ENCODE results near the gene GTF3C2. TPM values are rescaled to one million over a fixed set of nuclear protein-coding genes. Genes with fewer than 3 reads are reported as not detected.

Gene GTF3C2
- total and polyA plus RNA-seq, 2 of the 13 experiments (the other 11 are each of a cell fraction or from before 2014, with no cell fraction given) = 77.5 to 130 TPM

GRCh38 chr2:27306136-27306535, 50.4 kb downstream of the GTF3C2 start (continued):
- TF ChIP-seq ZNF407 (CRISPR knock-in tag; IDR thresholded peaks at IDR 0.05; ENCODE audit: not compliant biosample characterization) = no peak
- no peak for TF ChIP-seq PAWR (CRISPR knock-in tag; IDR thresholded peaks at IDR 0.05; ENCODE audit: borderline replicate concordance)
- 0 out of 2 replicates have a peak, but pooled peaks have one; percentile 33 for TF ChIP-seq MXD1 (CRISPR knock-in tag; IDR thresholded peaks at IDR 0.05)
- no peak for TF ChIP-seq CEBPB (IDR thresholded peaks at IDR 0.05; ENCODE audit: borderline replicate concordance, low read depth, low read length)
- TF ChIP-seq PLSCR1 (CRISPR knock-in tag; IDR thresholded peaks at IDR 0.05; ENCODE audit: borderline replicate concordance) = no peak
- TF ChIP-seq, protein P1, sequence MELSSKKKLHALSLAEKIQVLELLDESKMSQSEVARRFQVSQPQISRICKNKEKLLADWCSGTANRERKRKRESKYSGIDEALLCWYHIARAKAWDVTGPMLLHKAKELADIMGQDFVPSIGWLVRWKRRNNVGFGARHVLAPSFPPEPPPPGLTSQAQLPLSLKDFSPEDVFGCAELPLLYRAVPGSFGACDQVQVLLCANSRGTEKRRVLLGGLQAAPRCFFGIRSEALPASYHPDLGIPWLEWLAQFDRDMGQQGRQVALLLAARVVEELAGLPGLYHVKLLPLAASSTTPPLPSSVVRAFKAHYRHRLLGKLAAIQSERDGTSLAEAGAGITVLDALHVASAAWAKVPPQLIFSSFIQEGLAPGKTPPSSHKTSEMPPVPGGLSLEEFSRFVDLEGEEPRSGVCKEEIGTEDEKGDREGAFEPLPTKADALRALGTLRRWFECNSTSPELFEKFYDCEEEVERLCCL (CRISPR knock-in tag; IDR thresholded peaks at IDR 0.05; ENCODE audit: borderline replicate concordance) = no peak
- TF ChIP-seq, protein P2, sequence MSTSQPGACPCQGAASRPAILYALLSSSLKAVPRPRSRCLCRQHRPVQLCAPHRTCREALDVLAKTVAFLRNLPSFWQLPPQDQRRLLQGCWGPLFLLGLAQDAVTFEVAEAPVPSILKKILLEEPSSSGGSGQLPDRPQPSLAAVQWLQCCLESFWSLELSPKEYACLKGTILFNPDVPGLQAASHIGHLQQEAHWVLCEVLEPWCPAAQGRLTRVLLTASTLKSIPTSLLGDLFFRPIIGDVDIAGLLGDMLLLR (CRISPR knock-in tag; IDR thresholded peaks at IDR 0.05) = no peak
- no peak for TF ChIP-seq FOXP1 (IDR thresholded peaks at IDR 0.05)
- TF ChIP-seq FOXP1 (CRISPR knock-in tag; IDR thresholded peaks at IDR 0.05) = no peak
- no peak for TF ChIP-seq CBX5 (CRISPR knock-in tag; IDR thresholded peaks at IDR 0.05; ENCODE audit: borderline replicate concordance)
- TF ChIP-seq ZBTB38 (CRISPR knock-in tag; IDR thresholded peaks at IDR 0.05) = no peak
- no peak for TF ChIP-seq PHF20 (CRISPR knock-in tag; IDR thresholded peaks at IDR 0.05)
- TF ChIP-seq, protein P3, sequence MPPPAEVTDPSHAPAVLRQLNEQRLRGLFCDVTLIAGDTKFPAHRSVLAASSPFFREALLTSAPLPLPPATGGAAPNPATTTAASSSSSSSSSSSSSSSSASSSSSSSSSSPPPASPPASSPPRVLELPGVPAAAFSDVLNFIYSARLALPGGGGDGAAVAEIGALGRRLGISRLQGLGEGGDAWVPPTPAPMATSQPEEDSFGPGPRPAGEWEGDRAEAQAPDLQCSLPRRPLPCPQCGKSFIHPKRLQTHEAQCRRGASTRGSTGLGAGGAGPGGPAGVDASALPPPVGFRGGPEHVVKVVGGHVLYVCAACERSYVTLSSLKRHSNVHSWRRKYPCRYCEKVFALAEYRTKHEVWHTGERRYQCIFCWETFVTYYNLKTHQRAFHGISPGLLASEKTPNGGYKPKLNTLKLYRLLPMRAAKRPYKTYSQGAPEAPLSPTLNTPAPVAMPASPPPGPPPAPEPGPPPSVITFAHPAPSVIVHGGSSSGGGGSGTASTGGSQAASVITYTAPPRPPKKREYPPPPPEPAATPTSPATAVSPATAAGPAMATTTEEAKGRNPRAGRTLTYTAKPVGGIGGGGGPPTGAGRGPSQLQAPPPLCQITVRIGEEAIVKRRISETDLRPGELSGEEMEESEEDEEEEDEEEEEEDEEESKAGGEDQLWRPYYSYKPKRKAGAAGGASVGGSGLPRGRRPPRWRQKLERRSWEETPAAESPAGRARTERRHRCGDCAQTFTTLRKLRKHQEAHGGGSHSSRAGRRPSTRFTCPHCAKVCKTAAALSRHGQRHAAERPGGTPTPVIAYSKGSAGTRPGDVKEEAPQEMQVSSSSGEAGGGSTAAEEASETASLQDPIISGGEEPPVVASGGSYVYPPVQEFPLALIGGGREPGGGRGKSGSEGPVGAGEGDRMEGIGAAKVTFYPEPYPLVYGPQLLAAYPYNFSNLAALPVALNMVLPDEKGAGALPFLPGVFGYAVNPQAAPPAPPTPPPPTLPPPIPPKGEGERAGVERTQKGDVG (CRISPR knock-in tag; IDR thresholded peaks at IDR 0.05; ENCODE audit: borderline replicate concordance) = no peak
- TF ChIP-seq ZNF205 (CRISPR knock-in tag; IDR thresholded peaks at IDR 0.05) = no peak
- no peak for TF ChIP-seq ZNF484 (CRISPR knock-in tag; IDR thresholded peaks at IDR 0.05; ENCODE audit: borderline replicate concordance, low read depth)
